Raji (cell line): Measurements from ENCODE around the gene KCTD1.

Source experiments
- POLR2A ChIP-seq: IDR thresholded peaks from 2 replicates; pipeline ENCODE4 v1.6.1; 2011; ENCODE audit warnings: low read depth, low read length, control low read depth; ENCODE audit not compliant: insufficient read depth

KCTD1 gene

GRCh38 chr18:26464128-26465011, 84.0 kb downstream of the KCTD1 start:
- no peak for TF ChIP-seq POLR2A

- no peak for TF ChIP-seq POLR2A
Measured at GRCh38 chr18:26462355-26462754, 86.0 kb downstream of the KCTD1 start.

- TF ChIP-seq POLR2A = no peak
Measured at GRCh38 chr18:26461405-26461804, 86.9 kb downstream of the KCTD1 start.

- no peak for TF ChIP-seq POLR2A
Measured at GRCh38 chr18:26460449-26461091, 87.8 kb downstream of the KCTD1 start.

GRCh38 chr18:26459884-26460283, 88.5 kb downstream of the KCTD1 start:
- TF ChIP-seq POLR2A = no peak

- TF ChIP-seq POLR2A = no peak
Measured at GRCh38 chr18:26459340-26459739, 89.0 kb downstream of the KCTD1 start.

GRCh38 chr18:26458526-26459232, 89.7 kb downstream of the KCTD1 start:
- TF ChIP-seq POLR2A = no peak

GRCh38 chr18:26457611-26458353, 90.6 kb downstream of the KCTD1 start:
- TF ChIP-seq POLR2A = no peak

- no peak for TF ChIP-seq POLR2A
Measured at GRCh38 chr18:26457195-26457594, 91.2 kb downstream of the KCTD1 start.

GRCh38 chr18:26456070-26456491, 92.3 kb downstream of the KCTD1 start:
- TF ChIP-seq POLR2A = no peak

- no peak for TF ChIP-seq POLR2A
Measured at GRCh38 chr18:26455639-26456038, 92.7 kb downstream of the KCTD1 start.

- no peak for TF ChIP-seq POLR2A
Measured at GRCh38 chr18:26454616-26455015, 93.7 kb downstream of the KCTD1 start.

- no peak for TF ChIP-seq POLR2A
Measured at GRCh38 chr18:26454192-26454591, 94.2 kb downstream of the KCTD1 start.

- no peak for TF ChIP-seq POLR2A
Measured at GRCh38 chr18:26453386-26453901, 94.9 kb downstream of the KCTD1 start.
